Adrenal gland (tissue), 5 donors: ENCODE data around the gene TMEM42.

Source experiments
- POLR2A ChIP-seq, 2 donors: fragments of 450-650 bp; IDR thresholded peaks; one replicate each; pipeline ENCODE4 v1.6.1; 2017; ENCODE audit warnings: antibody characterized with exemption in 2 of 2, mild to moderate bottlenecking in 2 of 2, moderate library complexity in 1 of 2
- TF ChIP-seq, protein P1 (sequence below), 6 experiments: fragments of 450-650 bp in 4 of 6; fragments of 200-600 bp in 2 of 6; sonication (generic) in 1 of 6; IDR thresholded peaks; 1 replicate in 5 of 6; 2 replicates in 1 of 6; pipeline versions ENCODE4 v1.5.1 to v1.8.0; 2016 to 2021; ENCODE audit warnings: antibody characterized with exemption in 6 of 6, mild to moderate bottlenecking in 2 of 6, moderate library complexity in 1 of 6
- donor health status: DM: no; HTN: no; CAD: no.

DNA sequence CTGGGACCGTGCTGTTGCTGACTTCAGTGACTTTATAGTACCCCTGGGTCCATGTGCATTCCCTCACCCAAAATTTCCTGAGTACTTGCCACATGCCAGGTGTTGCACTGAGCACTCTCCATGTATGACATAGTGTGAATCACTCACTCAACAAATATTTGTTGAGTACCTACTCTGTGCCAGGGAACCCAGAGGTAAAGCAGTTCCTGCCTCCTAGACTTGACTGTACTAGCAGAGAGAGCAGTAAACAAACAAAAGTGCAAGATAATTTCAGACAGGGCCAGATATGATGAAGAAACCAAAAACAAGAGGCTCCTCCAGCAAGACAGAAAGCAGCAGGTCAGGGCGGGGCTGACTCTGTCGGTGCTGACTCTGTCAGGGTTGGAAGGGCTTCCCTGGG, 24.8 kb downstream of the TMEM42 start:
- no peak for TF ChIP-seq POLR2A (IDR thresholded peaks at IDR 0.05)
- TF ChIP-seq, protein P1, sequence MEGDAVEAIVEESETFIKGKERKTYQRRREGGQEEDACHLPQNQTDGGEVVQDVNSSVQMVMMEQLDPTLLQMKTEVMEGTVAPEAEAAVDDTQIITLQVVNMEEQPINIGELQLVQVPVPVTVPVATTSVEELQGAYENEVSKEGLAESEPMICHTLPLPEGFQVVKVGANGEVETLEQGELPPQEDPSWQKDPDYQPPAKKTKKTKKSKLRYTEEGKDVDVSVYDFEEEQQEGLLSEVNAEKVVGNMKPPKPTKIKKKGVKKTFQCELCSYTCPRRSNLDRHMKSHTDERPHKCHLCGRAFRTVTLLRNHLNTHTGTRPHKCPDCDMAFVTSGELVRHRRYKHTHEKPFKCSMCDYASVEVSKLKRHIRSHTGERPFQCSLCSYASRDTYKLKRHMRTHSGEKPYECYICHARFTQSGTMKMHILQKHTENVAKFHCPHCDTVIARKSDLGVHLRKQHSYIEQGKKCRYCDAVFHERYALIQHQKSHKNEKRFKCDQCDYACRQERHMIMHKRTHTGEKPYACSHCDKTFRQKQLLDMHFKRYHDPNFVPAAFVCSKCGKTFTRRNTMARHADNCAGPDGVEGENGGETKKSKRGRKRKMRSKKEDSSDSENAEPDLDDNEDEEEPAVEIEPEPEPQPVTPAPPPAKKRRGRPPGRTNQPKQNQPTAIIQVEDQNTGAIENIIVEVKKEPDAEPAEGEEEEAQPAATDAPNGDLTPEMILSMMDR (IDR thresholded peaks at IDR 0.05), result no peak
